IPS-18a (cell line): Measurements from ENCODE around the gene LCAT.
A peak's percentile ranks its signal among the peaks of the same experiment; 100 is the strongest.
"Not testable (repeated sequence)": the region's sequence is repeated elsewhere in the genome, so short reads cannot be mapped to it uniquely, and the experiment has no call there.

Source experiments
- H3K27ac ChIP-seq: one replicate; pipeline ENCODE4 v1.5.1; 2013; ENCODE audit warnings: low read length
- H3K27me3 ChIP-seq: one replicate; pipeline ENCODE4 v1.6.1; 2013; ENCODE audit warnings: mild to moderate bottlenecking, low read length; ENCODE audit not compliant: control insufficient read depth, insufficient read depth
- H3K36me3 ChIP-seq: one replicate; pipeline ENCODE4 v1.6.1; 2013; ENCODE audit warnings: low read depth, low read length; ENCODE audit not compliant: control insufficient read depth
- H3K4me1 ChIP-seq: one replicate; pipeline ENCODE4 v1.6.1; 2013; ENCODE audit warnings: low read depth, low read length; ENCODE audit not compliant: control insufficient read depth
- H3K4me3 ChIP-seq: one replicate; pipeline ENCODE4 v1.5.1; 2013; ENCODE audit warnings: low read length
- H3K9ac ChIP-seq: one replicate; pipeline ENCODE4 v1.6.1; 2013; ENCODE audit warnings: mild to moderate bottlenecking, low read length, moderate library complexity
- H3K9me3 ChIP-seq: one replicate; pipeline ENCODE4 v1.6.1; 2013; ENCODE audit warnings: low read depth, low read length; ENCODE audit not compliant: control insufficient read depth

Gene LCAT

DNA sequence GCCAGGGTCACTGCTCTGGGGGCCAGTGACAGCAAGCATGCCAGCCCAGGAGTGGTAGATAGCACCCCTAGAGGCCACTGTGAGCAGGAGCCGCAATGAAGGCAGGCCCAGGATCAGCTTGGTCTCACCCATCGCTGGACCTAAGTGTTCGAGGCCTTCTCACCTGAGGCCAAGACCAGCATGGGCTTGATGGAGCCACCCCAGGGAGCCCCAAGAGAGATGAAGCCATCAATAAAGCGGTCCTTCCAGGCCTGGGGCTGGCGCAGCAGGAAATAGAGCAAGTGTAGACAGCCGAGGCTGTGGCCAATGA lies 1.8 kb downstream of the LCAT start:
- Histone ChIP-seq H3K27me3 (no peaks in the 10 kb centered on the region), H3K9me3 (no peaks in the 10 kb centered on the region), H3K4me3 (no peak overlapping the region), H3K27ac (no peak overlapping the region), H3K4me1 (no peaks in the 10 kb centered on the region), H3K9ac (no peak overlapping the region), H3K36me3 (peaks cover 25% of the 10 kb centered on the region)

DNA sequence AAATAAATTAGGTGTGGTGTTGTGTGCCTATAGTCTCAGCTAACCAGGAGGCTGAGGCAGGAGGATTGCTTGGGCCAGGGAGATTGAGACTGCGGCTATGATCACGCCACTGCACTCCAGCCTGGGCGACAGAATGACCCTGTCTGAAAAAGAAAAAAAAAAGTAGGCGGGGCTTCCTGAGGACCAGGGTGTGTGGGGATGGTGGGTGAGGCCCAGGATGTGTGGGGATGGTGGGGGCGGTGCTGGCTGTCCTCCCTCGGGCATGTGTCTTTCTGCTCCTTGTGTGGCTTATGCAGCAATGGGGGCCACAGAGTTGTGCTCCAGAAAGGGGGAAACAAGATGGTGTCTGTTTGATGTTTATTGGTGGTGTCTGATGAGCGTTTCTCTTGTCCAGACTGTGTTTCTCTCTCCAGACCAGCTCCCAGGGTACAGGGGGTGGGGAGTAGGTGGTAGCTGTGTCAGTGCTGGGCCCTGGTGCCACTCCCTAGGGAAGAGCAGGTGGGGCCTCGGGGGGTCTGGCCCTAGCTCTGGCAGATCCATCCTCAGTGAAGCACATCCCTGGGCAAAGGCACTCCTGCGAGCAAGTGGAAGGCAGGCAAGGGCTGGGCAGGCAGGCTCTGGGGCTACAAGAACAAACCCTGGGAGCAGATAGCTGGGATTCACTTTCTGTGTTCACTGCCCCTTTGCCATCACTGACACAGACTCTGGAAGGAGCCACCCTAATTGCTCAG lies 2.3 kb downstream of the LCAT start:
- H3K4me1 ChIP-seq: no peaks in the 10 kb centered on the region
- no peak overlapping the region for H3K27ac ChIP-seq
- no peak overlapping the region for H3K4me3 ChIP-seq
- no peaks in the 10 kb centered on the region for H3K27me3 ChIP-seq
- H3K9ac ChIP-seq: no peak overlapping the region
- no peaks in the 10 kb centered on the region for H3K9me3 ChIP-seq
- H3K36me3 ChIP-seq: peaks cover 23% of the 10 kb centered on the region

DNA sequence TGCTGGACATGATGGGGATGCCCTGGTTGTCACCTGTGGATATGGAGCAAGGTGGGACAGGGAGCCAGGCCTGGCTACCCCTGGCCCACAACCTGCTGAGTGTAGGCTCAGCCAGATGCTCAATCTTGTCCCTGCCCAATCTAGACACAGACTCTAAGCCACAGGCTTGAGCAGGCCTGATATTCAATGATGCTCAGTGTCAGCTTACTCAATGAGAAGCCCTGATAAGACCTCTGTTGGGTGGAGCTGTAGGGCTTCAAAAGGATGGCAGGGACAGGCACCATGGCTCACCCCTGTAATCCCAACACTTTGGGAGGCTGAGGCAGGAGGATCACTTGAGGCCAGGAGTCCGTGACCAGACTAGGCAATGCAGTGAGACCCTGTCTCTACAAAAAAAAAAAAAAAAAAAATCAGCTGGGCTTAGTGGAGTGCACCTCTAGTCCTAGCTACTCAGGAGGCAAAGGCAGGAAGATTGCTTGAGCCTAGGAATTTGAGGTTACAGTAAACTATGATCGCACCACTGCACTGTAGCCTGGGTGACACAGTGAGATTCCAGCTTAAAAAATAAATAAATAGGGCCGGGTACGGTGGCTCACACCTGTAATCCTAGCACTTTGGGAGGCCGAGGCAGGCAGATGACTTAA lies 3.4 kb downstream of the LCAT start:
- Histone ChIP-seq H3K27ac (no peak overlapping the region), H3K36me3 (peaks cover 15% of the 10 kb centered on the region), H3K4me3 (no peak overlapping the region), H3K9ac (no peak overlapping the region), H3K27me3 (no peaks in the 10 kb centered on the region), H3K9me3 (no peaks in the 10 kb centered on the region), H3K4me1 (no peaks in the 10 kb centered on the region)

DNA sequence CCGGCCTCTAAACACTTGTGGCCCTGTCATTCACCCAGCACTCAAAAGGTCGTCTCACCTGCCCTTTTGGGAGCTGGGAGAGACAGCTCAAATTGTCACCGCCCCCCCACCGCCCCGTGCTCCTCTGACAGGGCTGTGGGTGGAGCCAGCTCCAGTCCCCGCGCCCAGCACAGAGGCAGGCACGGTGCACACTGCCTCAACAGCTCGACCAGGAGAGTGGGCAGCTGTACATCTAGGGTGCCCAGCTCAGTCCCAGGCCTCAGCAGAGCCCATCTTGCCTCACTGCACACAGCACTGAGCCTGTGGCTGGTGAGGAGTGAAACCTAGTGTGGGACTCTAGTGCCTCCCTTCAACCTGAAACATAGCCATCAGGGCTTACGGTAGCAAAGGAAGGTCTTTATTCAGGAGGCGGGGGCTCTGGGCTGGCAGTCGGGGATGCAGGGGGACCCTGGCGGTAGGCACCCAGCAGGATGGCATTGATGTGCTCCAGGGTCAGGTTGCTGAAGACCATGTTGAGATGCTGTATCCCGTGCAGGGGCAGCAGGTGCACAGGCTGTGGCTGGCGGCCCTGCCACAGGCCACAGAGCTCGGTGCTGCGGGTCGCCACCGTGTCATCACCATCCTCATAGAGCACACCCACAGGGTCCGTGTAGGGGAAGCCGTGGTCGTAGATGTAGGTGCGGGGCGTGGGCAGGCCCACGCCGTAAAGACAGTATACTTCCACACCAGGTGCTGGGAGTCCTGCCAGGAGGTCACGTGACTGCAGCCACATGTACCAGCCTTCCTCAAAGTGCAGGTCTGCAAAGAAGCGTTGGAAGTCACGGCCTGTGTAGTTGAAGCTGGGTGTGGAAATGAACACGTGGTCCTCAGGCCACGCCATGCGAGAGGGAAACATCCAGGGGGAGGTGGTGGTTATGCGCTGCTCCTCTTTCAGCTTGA lies 4.1 kb downstream of the LCAT start:
- H3K9ac ChIP-seq: no peak overlapping the region
- no peak overlapping the region for H3K4me3 ChIP-seq
- no peaks in the 10 kb centered on the region for H3K4me1 ChIP-seq
- H3K27me3 ChIP-seq: no peaks in the 10 kb centered on the region
- no peak overlapping the region for H3K27ac ChIP-seq
- no peaks in the 10 kb centered on the region for H3K9me3 ChIP-seq
- H3K36me3 ChIP-seq: peaks cover 7% of the 10 kb centered on the region

DNA sequence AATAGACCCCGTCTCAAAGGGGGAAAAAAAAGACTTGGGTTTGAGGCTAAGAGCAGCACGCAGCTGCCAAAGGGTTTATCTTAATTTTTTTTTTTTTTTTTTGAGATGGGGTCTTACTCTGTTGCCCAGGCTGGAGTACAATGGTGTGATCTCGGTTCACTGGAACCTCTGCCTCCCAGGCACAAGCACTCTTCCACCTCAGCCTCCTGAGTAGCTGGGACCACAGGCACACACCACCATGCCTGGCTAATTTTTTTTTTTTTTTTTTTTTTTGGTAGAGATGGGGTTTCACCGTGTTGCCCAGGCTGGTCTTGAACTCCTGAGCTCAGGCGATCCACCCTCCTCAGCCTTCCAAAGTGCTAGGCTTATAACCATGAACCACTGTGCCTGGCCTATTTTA lies 6.2 kb downstream of the LCAT start:
- H3K9ac ChIP-seq, H3K27ac ChIP-seq, H3K27me3 ChIP-seq, H3K4me1 ChIP-seq, H3K36me3 ChIP-seq, H3K9me3 ChIP-seq, H3K4me3 ChIP-seq: not testable (repeated sequence)

DNA sequence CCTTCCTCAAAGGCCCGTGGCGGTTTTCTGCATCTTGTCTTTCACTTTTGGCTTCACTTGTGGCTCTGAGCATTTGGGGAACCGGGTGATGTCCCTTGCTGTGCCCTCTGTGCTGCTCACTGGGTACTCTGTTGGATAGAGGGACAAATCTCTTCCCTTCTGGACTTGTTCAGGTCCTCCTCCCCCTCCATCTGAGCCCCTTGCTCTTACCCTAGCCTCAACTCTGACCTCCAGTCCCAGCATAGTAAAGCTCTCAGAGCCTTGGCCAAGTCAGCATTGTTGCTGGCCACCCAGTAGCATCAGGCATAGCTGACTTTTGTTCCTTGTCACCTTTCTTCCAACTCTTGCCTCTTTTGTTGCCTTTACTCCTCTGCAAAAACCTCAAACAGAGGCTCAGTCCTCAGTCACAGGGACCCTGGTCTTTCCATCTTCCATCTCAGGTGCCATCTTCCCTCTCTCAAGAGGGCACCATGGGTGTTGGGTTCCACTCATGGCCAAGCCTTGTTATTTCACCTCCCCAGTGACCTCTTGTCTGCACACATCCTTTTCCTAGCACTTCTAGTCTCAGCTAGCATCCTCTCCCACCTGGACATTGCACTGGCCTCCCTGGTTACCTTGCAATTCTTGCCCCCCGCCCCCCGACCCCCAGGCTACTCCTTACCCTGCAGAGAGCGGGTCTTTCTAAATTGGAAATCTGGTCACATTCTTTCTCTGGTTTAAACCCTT lies 6.9 kb downstream of the LCAT start:
- H3K9ac ChIP-seq: peak overlapping the region; percentile 79
- peak overlapping the region; percentile 96 for H3K4me3 ChIP-seq
- H3K9me3 ChIP-seq: no peaks in the 10 kb centered on the region
- H3K27me3 ChIP-seq: no peaks in the 10 kb centered on the region
- no peak overlapping the region for H3K27ac ChIP-seq
- no peaks in the 10 kb centered on the region for H3K4me1 ChIP-seq
- H3K36me3 ChIP-seq: no peaks in the 10 kb centered on the region

DNA sequence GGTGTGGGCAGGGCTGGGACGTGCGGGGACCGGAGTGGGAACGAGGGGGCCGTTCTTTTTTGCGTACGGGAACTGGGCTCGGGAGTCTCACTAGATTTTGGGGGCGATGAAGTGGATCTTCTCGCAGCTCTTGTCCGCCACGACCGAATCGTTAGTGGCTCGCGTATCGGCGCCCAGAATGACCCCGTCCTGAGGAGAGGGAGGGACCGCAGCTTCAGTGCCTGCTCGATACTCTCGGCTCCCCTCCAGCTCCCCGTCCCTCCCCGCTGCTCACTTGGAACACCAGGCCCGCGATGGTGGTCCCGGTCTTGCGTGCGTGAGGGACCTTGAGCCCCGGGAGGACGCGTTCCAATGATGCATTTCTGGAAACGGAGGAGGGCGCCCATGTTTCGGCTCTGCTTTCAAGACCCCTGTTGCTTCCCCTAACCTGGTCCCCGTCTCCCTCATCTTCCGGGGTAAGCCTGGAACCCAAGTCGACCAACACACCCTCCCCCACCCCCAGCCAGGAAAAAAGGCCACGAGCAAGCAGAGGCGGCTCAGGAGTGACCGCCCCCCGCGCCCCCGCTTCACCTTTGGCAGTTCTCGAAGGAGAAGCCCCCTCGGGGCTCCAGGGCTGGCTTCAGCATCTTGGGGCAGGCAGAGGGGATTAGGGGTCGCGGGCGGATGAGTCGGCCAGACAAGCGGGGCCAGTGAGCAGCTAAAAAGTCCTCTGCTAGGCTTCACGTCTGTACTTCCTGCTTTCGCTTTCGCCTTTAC lies 7.6 kb downstream of the LCAT start, which contains the start of gene PSMB10:
PSMB10 (minus strand) TSS at position 727 of the 756 bp plus-strand sequence; CDS start at position 626, 101 bp downstream.
- Histone ChIP-seq H3K36me3 (no peaks in the 10 kb centered on the region), H3K4me1 (no peaks in the 10 kb centered on the region), H3K9ac (peak within 1 kb of the TSS; percentile 79), H3K27ac (peak within 1 kb of the TSS; percentile 37), H3K27me3 (no peaks in the 10 kb centered on the region), H3K9me3 (no peaks in the 10 kb centered on the region), H3K4me3 (peak within 1 kb of the TSS; percentile 96)

DNA sequence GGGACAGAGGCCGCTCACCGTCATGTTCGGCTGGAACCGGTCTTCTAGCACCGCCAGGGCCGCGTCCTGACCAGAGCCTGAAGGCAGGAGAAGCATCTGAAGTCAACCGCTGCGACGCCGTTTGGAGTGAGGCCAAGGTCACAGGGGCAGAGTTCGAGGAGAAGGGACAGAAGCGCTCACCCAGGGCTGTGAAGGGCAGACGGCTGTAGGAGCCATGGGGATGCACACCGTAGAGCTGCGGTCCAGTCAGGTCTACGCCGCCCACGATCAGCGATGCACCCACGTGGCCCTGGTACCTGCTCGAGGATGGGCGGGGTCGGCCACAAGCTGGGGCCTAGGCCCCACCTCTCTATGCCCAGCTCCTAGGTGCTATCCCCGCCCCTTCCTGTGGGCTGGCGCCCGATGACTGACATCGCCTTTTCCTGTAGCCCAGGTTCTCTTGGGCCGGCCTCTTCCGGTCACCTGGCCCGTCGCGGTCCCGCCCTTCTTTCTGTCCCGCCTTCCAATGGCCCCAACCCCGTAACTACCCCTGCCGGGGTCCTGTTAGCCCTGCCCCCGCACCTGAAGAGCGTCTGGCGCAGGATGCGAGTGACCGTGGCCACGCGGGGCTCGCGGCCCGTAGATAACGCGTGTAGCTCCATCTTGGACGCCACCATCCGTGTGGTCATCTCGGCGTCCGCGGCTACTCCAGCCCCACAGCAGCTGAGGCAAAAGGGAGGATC lies 8.4 kb downstream of the LCAT start:
- Histone ChIP-seq H3K9me3 (no peaks in the 10 kb centered on the region), H3K36me3 (no peaks in the 10 kb centered on the region), H3K9ac (peak overlapping the region; percentile 79), H3K4me1 (no peaks in the 10 kb centered on the region), H3K27me3 (no peaks in the 10 kb centered on the region), H3K4me3 (peak overlapping the region; percentile 96), H3K27ac (peak overlapping the region; percentile 37)

DNA sequence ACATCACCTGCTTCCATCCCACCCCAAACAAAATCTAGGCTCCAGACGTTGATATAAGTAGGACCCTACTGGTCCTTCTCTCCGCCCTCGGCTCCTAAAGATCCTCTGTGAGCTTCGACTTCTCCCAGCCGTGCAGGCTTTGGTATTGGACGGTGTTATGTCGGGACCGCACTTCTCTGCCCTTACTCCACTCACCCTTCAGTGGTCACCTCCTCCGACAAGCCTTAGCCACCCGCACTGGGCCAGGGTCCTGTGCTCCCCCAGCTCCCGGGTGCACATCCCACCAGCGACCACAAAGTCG lies 8.9 kb downstream of the LCAT start:
- H3K4me3 ChIP-seq: peak overlapping the region; percentile 96
- no peaks in the 10 kb centered on the region for H3K27me3 ChIP-seq
- peak overlapping the region; percentile 69 for H3K9ac ChIP-seq
- no peaks in the 10 kb centered on the region for H3K4me1 ChIP-seq
- no peaks in the 10 kb centered on the region for H3K36me3 ChIP-seq
- peak overlapping the region; percentile 22 for H3K27ac ChIP-seq
- H3K9me3 ChIP-seq: no peaks in the 10 kb centered on the region

DNA sequence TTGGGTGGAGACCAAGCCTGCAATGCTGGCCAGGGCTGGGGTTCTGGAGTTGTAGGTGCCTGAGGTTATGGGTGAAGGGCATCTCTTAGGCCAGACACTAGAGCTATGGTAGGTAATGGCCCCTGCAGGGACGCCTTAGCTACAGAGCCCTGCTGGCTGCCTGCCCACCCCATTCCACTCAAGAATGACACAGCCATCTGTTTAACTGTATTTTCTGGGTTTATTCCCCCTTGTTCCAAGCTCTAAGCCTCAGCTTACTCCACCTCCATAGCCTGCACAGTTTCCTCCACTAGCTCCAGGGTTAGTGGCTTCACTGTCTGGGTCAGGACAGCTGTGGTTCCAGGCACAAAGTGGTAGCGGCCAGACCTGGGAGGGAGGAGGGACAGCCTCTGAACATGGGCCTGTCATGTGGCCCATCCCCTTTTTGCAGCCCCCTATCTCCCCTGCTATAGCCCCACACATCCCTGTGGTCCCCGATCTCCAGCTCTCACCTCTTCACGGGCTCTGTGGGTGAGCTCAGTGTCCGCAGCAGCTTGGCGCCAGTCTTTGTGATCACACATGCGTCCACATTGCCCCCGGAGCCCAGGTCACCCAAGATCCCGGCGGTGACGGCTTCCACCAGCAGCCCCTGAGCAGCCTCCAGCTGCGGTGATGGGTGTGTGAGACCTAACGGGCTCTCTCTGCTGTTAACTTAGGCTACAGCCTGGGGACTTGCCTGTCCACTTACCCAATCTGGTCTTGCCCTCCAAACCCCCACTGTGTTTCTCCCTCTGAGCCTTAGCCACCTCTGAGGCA lies 9.4 kb downstream of the LCAT start:
- H3K4me3 ChIP-seq: peak overlapping the region; percentile 96

More for the DNA sequence above, 9.4 kb downstream of the LCAT start:
- Histone ChIP-seq H3K36me3 (no peaks in the 10 kb centered on the region), H3K27me3 (no peaks in the 10 kb centered on the region), H3K9me3 (no peaks in the 10 kb centered on the region), H3K27ac (no peak overlapping the region), H3K4me1 (no peaks in the 10 kb centered on the region), H3K9ac (peak overlapping the region; percentile 69)
